ENCODE data around the gene TXNDC5. TPM values are rescaled to one million over a fixed set of nuclear protein-coding genes. Genes with fewer than 3 reads are reported as not detected.

The TXNDC5 gene
- total RNA-seq, 8 experiments from 2014 or later = 33.1 to 197 (median 71.2) TPM

DNA sequence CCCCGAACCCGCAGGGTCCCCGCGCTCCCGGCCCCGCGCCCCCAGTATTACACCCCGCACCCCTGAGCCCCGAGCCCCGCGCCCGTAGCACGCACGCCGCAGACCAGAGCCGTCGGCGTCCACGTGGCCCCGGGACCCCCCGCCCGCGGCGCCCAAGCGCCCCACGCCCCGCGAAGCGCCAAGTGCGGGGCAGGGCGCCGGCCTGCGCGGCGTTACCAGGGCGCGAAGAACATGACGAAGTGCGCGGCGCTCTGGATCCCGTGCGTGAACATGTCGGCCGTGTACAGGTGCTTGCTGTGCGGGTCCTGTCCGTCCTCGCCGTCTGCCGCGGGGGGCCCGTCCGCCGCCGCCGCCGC, 312 bp downstream of the TXNDC5 start:
- in situ Hi-C loops (cut with MboI; ENCODE audit: low pct_unique_long_range_greater_than_20kb in 2 of 9, low sequenced_read_pairs in 9 of 9, unreplicated experiment in 9 of 9) = no loop called here
- peak overlapping the region; percentile 63 to 89 (median 73) for H3K4me3 ChIP-seq
- WGBS, 10 experiments = no CpG with 5 or more reads among the region's 57 CpGs
- ATAC-seq (replicated peaks in 6 of 8) = peak; percentile 30 to 68 (median 60)
- peaks cover 3 to 8% of the 10 kb centered on the region in 2 donors for H3K4me1 ChIP-seq (replicated peaks in 1 of 2)
- H3K27ac ChIP-seq = peak overlapping the region; percentile 60 to 80

DNA sequence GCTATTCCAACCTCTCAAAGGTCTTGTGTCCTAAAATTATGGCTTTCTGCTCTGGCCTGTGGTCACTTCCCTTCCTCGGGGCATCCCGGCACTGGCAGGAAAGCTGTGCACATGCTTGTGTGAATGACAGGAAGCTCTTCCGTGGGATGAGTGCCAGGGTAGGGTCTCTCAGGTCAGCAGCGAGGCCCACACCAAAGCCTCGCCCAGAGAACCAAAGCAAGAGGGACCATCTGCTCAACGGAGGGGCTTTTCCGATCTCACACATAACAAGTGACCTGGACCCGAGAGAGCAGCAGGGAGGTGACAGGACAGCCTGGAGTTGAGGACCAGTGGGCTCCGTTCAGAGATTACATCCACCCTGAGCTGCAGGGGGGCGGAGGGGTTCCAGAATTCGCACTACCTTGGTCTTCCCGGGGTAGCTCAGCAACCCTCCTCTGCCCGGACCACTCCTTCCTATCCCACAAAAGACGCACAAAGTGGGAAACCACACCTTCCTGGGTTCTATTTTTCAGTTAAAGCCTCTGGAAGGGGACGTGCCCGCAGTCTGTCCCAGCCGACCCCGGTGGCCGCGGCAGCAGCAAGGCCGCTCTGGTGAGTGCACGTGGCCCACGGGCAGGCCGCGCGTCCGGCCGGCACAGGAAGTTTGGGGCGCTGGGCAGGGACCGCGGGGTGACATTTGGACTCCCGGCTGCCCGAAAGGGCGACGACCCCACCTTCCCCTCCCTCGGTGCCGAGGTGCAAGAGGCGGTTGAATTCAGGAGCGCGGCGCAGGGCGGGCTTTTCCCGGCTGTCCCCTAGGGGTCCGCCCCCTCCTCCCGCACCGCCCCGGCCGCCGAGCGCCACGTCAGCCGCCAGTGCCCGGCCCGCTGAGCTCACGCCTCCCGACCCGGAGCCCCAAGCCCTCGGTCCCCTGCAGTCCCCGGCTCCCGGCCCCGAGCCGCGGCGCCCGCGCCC, 988 bp downstream of the TXNDC5 start:
- Histone ChIP-seq H3K4me1 (replicated peaks in 1 of 2) (peaks cover 3 to 8% of the 10 kb centered on the region in 2 donors), H3K27ac (peak overlapping the region; percentile 60 to 80), H3K4me3 (peak overlapping the region; percentile 63 to 89 (median 73))
- 0 to 23% (median 0%) methylated on average over 1 to 15 of the region's 66 CpGs; no CpG with 5 or more reads in 3 of the 10 experiments for whole genome bisulfite sequencing, 10 experiments
- in situ Hi-C loops (cut with MboI; ENCODE audit: low pct_unique_long_range_greater_than_20kb in 2 of 9, low sequenced_read_pairs in 9 of 9, unreplicated experiment in 9 of 9) = no loop called here
- ATAC-seq (replicated peaks in 6 of 8) = peak; percentile 56 to 74 (median 70)

DNA sequence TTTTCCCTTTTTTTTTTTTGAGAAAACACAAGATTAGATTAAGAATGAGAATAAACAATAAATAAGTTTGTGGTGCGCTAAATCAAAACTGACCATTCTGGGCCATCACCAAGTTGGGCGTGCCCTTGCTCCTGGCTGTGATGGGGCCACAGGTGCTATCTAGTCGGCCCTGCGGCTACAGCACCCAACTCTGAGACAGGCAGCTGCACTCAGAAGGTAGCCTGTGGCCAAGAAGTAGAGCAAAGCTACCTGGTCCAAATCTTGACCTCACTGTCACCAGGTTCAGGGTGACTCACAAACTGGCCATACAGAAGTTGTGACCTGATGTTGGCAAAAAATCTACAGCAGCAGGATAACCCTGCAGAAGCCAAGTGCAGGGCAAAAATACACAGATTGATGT, 3.4 kb downstream of the TXNDC5 start:
- 80 to 100% (median 97%) methylated on average over 1 to 4 of the region's 4 CpGs; no CpG with 5 or more reads in 4 of the 10 experiments for WGBS, 10 experiments
- H3K27ac ChIP-seq = no peak overlapping the region
- in situ Hi-C loops (cut with MboI; ENCODE audit: low pct_unique_long_range_greater_than_20kb in 2 of 9, low sequenced_read_pairs in 9 of 9, unreplicated experiment in 9 of 9) = no loop called here
- ATAC-seq (replicated peaks in 6 of 8) = no peak
- peaks cover 3 to 8% of the 10 kb centered on the region in 2 donors for H3K4me1 ChIP-seq (replicated peaks in 1 of 2)
- H3K4me3 ChIP-seq = no peak overlapping the region

DNA sequence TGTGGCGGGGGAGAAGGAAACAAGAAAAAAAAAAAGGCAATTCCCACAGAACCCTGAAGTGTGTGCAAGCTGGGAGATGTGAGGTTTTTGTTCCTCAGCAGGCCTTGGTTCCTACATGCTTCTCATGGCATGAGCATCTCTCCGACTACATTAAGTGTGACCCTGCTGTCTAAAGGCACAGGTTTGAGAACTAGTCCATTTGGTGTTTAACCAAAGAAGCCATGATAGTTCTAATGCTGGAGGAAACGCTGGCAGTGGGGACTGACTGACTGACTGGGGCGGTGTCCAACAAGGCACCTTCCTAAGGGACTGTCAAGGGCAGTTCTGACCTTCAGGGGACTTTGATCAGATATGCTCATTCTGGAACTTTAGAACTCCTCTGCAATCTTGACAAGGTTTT, 3.8 kb downstream of the TXNDC5 start:
- Histone ChIP-seq H3K4me3 (no peak overlapping the region), H3K27ac (no peak overlapping the region), H3K4me1 (replicated peaks in 1 of 2) (peaks cover 3 to 8% of the 10 kb centered on the region in 2 donors)
- no peak for ATAC-seq (replicated peaks in 6 of 8)
- in situ Hi-C loops (cut with MboI; ENCODE audit: low pct_unique_long_range_greater_than_20kb in 2 of 9, low sequenced_read_pairs in 9 of 9, unreplicated experiment in 9 of 9) = no loop called here
- 80 to 100% (median 93%) methylated on average over 1 to 3 of the region's 4 CpGs; no CpG with 5 or more reads in 1 of the 10 experiments for WGBS, 10 experiments

DNA sequence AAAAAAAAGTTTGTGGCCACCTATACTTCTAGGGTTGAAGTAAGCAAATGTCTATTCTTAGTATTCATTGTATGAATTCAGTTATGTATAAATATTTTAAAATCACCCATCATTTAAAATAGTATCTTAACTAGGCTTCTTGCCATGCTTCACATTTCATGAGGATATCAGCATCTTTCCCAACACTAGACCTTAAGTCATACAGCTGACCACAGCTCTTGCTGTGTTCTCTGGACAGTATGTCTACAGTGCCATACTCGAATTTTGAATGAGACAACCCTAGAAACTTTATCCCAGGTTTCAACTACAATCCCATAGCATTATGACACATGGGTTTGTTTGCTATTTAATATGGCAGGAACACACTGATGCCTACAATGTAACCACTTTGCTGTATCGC, 5.2 kb downstream of the TXNDC5 start:
- WGBS, 10 experiments = 75 to 100% (median 94%) methylated on average over 1 to 2 of the region's 2 CpGs; no CpG with 5 or more reads in 1 of the 10 experiments
- Histone ChIP-seq H3K27ac (no peak overlapping the region), H3K4me3 (no peak overlapping the region), H3K4me1 (replicated peaks in 1 of 2) (peaks cover 3 to 8% of the 10 kb centered on the region in 2 donors)
- in situ Hi-C loops (cut with MboI; ENCODE audit: low pct_unique_long_range_greater_than_20kb in 2 of 9, low sequenced_read_pairs in 9 of 9, unreplicated experiment in 9 of 9) = no loop called here
- no peak for ATAC-seq (replicated peaks in 6 of 8)

DNA sequence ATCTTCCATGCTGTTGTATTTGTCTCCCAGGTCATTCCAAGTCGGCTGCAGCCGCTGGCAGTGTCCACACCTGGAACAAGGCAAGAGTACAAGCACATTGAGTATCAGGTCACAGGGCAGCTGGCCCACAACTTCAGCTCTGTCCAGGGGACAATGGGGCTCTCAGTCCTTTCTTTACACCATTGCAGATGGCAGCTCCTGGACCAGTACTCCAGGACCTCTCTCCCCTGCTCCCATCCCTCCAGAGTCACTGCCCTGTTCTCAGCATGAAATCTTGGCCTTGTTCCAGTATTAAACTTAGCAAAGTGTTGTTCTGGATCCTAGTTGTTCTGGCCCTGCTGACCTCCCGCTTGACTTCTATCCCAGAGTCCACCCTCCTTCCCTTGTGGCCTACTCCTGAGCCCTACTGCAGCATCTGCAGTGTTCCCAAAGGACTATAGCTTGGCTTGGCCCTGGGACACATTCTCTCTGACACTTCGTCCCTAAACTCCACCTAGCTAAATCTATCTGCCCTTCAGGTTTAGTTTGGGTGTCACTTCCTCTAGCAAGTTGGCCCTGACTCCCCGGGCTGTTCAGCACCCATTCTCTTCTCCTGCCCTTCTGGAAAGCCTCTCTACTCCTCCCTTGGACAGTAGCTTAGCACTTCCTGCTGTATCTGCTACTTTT, 5.8 kb downstream of the TXNDC5 start:
- in situ Hi-C loops (cut with MboI; ENCODE audit: low pct_unique_long_range_greater_than_20kb in 2 of 9, low sequenced_read_pairs in 9 of 9, unreplicated experiment in 9 of 9) = no loop called here
- H3K4me1 ChIP-seq (replicated peaks in 1 of 2) = peaks cover 3 to 8% of the 10 kb centered on the region in 2 donors

DNA sequence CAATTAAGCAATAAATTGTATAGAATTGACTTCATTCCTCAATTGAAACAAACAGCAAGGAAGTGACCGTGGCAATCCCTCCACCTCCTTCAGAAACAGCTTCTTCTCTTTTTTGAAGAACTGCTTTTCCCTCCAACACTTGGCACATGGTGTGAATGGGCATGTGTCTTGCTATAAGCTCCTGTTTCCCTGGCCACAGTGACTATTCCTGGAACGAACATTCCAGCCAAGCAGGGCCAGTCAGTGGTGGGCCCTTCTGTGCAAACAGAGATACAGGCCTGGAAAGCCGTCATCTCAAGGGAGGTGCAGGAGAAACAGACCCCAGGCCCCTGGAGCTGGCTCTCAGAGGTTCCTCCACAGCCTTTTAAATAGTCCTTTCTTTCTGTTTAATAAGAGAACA, 6.9 kb downstream of the TXNDC5 start:
- in situ Hi-C loops (cut with MboI; ENCODE audit: low pct_unique_long_range_greater_than_20kb in 2 of 9, low sequenced_read_pairs in 9 of 9, unreplicated experiment in 9 of 9) = no loop called here
- WGBS, 10 experiments = 93 to 100% (median 100%) methylated on average over 1 to 3 of the region's 3 CpGs; no CpG with 5 or more reads in 4 of the 10 experiments

More for the DNA sequence above, 5.8 kb downstream of the TXNDC5 start:
- no peak overlapping the region for H3K4me3 ChIP-seq
- no peak overlapping the region for H3K27ac ChIP-seq
- no peak for ATAC-seq (replicated peaks in 6 of 8)
- 71 to 100% (median 90%) methylated on average over 1 to 5 of the region's 5 CpGs; no CpG with 5 or more reads in 1 of the 10 experiments for WGBS, 10 experiments

DNA sequence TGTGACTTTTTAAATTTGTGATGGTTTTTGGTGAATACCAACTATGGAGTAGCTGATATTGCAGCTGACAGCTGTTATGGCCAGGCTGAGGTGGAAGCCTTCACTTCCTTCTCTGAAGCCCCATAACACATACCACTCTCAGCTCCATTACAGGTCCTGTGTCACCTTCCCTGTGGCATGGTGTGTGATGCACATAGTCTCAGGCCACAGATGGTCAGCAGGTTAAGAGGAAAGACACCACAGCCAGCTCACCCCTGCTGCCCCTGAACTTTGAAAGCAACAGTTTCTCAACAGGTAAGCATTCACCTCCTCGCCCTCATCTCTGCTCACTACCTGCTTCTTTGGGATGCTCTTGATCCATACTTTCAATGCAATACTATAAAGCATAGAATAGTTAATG, 7.7 kb downstream of the TXNDC5 start:
- ATAC-seq (replicated peaks in 6 of 8) = no peak
- in situ Hi-C loops (cut with MboI; ENCODE audit: low pct_unique_long_range_greater_than_20kb in 2 of 9, low sequenced_read_pairs in 9 of 9, unreplicated experiment in 9 of 9) = no loop called here
- H3K27ac ChIP-seq = no peak overlapping the region

More for the DNA sequence above, 6.9 kb downstream of the TXNDC5 start:
- peak in 1 of 8 experiments; percentile 46 for ATAC-seq (replicated peaks in 6 of 8)
- no peak overlapping the region for H3K27ac ChIP-seq
- peaks cover 3% of the 10 kb centered on the region in 2 donors for H3K4me1 ChIP-seq (replicated peaks in 1 of 2)
- no peak overlapping the region for H3K4me3 ChIP-seq

DNA sequence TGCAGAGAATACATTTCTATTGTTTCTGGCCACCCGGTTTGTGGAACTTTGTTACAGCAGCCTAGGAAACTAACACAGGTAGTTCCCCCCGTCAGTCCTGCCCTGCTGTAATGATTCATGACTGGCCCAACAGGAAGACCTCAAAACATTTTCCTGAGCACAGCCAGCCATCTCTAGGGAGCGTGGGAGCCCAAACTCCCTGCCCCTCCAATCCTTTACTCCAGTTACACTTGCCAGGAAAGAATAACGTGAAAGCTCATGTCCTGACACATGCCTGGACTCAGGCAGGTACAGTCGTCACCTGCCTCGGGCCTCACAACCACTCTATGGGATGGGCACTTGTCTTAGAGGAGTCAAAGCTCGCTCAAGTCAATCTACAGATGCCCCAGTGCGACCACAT, 8.4 kb downstream of the TXNDC5 start:
- in situ Hi-C loops (cut with MboI; ENCODE audit: low pct_unique_long_range_greater_than_20kb in 2 of 9, low sequenced_read_pairs in 9 of 9, unreplicated experiment in 9 of 9) = no loop called here
- H3K4me1 ChIP-seq (replicated peaks in 1 of 2) = no peaks in the 10 kb centered on the region
- H3K27ac ChIP-seq = no peak overlapping the region
- no peak for ATAC-seq (replicated peaks in 6 of 8)
- 68 to 90% (median 86%) methylated on average over 2 to 7 of the region's 8 CpGs; no CpG with 5 or more reads in 6 of the 10 experiments for WGBS, 10 experiments
- no peak overlapping the region for H3K4me3 ChIP-seq

More for the DNA sequence above, 7.7 kb downstream of the TXNDC5 start:
- Histone ChIP-seq H3K4me3 (no peak overlapping the region), H3K4me1 (replicated peaks in 1 of 2) (no peaks in the 10 kb centered on the region)
- WGBS, 10 experiments = 92 to 100% (median 100%) methylated on average over 1 of the region's 1 CpG; no CpG with 5 or more reads in 4 of the 10 experiments

DNA sequence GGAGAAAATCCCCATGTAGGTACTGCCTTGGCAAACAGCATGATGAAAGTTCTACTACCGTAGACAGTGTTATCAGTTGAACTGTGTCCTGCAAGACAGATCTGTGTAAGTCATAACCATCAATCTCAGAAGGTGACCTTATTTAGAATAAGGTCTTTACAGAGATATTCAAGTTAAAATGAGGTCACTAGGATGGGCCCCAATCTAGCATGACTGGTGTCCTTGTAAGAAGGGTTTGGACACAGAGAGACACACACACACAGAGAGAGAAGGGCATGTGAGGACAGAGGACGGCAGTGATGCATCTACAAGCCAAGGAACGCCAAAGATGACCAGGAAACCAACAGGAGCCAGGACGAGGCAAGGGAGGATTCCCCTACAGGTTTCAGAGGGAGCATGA, 8.8 kb downstream of the TXNDC5 start:
- in situ Hi-C loops (cut with MboI; ENCODE audit: low pct_unique_long_range_greater_than_20kb in 2 of 9, low sequenced_read_pairs in 9 of 9, unreplicated experiment in 9 of 9) = no loop called here
- Histone ChIP-seq H3K4me1 (replicated peaks in 1 of 2) (no peaks in the 10 kb centered on the region), H3K4me3 (no peak overlapping the region), H3K27ac (no peak overlapping the region)
- WGBS, 10 experiments = 63 to 100% (median 100%) methylated on average over 1 to 4 of the region's 4 CpGs; no CpG with 5 or more reads in 3 of the 10 experiments
- no peak for ATAC-seq (replicated peaks in 6 of 8)

DNA sequence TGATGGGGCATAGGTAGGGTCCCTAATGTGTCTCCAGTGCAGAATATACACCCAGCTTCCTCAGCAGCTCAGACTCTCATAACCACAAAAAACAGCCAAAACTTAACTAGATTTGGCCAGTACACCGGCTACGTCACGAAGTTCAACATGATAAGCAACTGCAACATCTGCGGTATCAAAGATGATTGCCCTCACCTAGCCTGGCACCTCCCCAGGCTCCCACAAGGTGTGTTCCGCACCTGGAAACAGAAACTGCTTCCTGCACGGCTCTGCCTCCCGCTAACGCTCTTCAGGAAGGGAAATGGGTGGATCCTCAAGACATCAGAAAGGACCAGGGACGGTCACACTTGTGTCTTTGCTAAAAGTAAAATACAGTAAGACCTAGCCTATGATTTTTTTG, 9.5 kb downstream of the TXNDC5 start:
- no peaks in the 10 kb centered on the region for H3K4me1 ChIP-seq (replicated peaks in 1 of 2)
- WGBS, 10 experiments = 89 to 98% (median 94%) methylated on average over 4 to 9 of the region's 9 CpGs; no CpG with 5 or more reads in 5 of the 10 experiments
- in situ Hi-C loops (cut with MboI; ENCODE audit: low pct_unique_long_range_greater_than_20kb in 2 of 9, low sequenced_read_pairs in 9 of 9, unreplicated experiment in 9 of 9) = no loop called here
- no peak overlapping the region for H3K4me3 ChIP-seq
- no peak overlapping the region for H3K27ac ChIP-seq
- no peak for ATAC-seq (replicated peaks in 6 of 8)

DNA sequence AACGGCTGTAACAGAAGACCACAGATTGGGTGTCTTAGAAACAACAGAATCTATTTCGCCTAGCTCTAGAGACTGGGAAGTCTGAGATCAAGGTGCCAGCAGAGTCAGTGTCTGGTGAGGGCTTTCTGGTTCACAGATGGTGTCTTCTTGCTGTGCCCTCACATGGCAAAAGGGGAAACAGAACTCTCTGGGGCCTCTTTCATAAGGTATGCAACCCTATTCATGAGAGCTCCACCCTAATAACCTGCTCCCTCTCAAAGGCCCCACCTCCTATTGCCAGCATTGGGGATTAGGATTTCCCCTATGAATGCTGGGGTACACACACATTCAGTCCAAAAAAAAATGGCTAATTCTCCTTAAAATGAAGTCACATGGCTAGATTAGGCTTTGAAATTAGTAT, 10.0 kb downstream of the TXNDC5 start:
- no peak for ATAC-seq (replicated peaks in 6 of 8)
- H3K4me3 ChIP-seq = no peak overlapping the region
- no peaks in the 10 kb centered on the region for H3K4me1 ChIP-seq (replicated peaks in 1 of 2)
- 20 to 100% (median 87%) methylated on average over 1 to 2 of the region's 2 CpGs; no CpG with 5 or more reads in 4 of the 10 experiments for WGBS, 10 experiments
- H3K27ac ChIP-seq = no peak overlapping the region
- in situ Hi-C loops (cut with MboI; ENCODE audit: low pct_unique_long_range_greater_than_20kb in 2 of 9, low sequenced_read_pairs in 9 of 9, unreplicated experiment in 9 of 9) = no loop called here

DNA sequence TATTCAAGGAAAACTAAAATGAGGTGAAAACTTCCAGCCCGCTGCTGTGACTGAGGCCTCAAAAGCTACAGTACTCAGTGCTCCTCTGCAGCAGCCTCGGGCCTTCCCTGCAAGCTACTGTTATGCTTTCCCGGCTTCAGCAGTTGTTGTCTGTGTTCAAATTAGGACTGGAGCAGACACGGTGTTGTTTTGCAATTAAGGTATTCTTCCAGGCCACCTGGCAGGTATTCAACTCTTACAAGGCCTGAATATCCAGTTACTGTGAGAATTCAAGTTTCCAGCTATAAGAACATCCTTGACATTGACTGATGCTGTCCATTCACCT, 10.7 kb downstream of the TXNDC5 start:
- Histone ChIP-seq H3K4me1 (replicated peaks in 1 of 2) (no peaks in the 10 kb centered on the region), H3K27ac (no peak overlapping the region), H3K4me3 (no peak overlapping the region)
- ATAC-seq (replicated peaks in 6 of 8) = no peak
- 54 to 100% (median 70%) methylated on average over 1 to 4 of the region's 4 CpGs for WGBS, 10 experiments
- in situ Hi-C loops (cut with MboI; ENCODE audit: low pct_unique_long_range_greater_than_20kb in 2 of 9, low sequenced_read_pairs in 9 of 9, unreplicated experiment in 9 of 9) = loop anchor here in 1 of 9 experiments (25.0 kb wide), 1 partner anchor 162 kb away; the partner anchor contains the start of gene BLOC1S5
